Activated CD8-positive, alpha-beta memory T cell treated with anti-CD3 and anti-CD28 coated beads for 4 hours (primary cell): Measurements from ENCODE around the gene EVA1A.

ENCODE experiments used
- DNase-seq, 2 donors: peaks; one replicate each; pipeline ENCODE4 v3.0.0-alpha.2; 2020; ENCODE audit warnings: low read depth in 2 of 2

EVA1A gene

GRCh38 chr2:75563591-75563990 is 2.9 kb upstream of the EVA1A start:
- DNase-seq = no peak

GRCh38 chr2:75562513-75562864 is 1.8 kb upstream of the EVA1A start:
- no peak for DNase-seq

- no peak for DNase-seq
These were observed 1.1 kb upstream of the EVA1A start for GRCh38 chr2:75561566-75562512.

- DNase-seq = no peak
These were observed 544 bp downstream of the EVA1A start for GRCh38 chr2:75560022-75560767.

DNA sequence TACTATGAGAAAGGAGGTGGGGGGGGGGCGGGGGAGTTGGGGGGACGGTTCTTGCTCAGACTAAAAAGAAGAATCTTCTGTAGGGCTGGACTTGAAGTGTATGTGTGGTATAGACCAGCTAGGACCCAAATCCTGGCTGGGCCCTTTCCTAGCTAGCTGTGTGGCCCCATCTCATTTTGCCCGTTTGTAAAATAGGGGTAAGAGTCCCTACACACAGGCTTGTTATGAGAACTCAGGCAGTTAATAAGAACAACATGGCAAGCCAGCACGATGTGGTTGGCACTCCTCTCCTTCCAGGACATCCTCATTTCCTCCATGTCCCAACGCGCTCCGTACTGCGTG is 1.1 kb downstream of the EVA1A start:
- DNase-seq = no peak

- DNase-seq = no peak
These were observed 1.7 kb downstream of the EVA1A start for GRCh38 chr2:75558786-75559679.

- DNase-seq = no peak
These were observed 2.6 kb downstream of the EVA1A start for GRCh38 chr2:75558136-75558535.

- DNase-seq = no peak
These were observed 3.1 kb downstream of the EVA1A start for GRCh38 chr2:75557474-75558133.

DNA sequence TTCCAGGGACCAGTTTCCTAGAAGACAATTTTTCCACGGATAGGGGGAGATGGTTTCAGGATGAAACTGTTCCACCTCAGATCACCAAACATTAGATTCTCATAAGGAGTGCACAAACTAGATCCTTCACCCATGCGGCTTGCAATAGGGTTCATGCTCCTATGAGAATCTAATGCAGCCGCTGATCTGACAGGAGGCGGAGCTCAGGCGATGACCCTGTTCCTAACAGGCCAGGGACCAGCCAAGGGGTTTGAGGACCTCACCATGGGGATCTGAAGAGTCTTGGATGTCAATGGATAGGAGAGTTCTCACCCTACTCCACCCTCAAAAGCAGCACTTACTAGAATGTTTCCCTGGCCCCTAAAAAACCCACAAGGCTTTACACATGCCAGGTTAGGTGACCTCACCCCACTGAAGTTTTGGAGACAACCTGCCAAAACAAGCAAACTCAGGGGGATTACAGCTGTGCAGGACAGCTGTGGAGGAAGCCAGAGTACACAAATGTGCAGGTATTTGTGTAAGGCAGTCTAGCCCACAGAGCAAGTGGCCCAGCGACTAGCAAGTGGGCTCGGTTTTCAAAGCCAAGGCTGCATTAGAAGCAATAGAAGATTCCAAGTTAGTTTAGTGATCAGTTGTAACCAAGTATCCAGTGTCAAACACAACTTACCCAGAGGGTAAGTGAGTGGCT is 3.9 kb downstream of the EVA1A start:
- DNase-seq = no peak

DNA sequence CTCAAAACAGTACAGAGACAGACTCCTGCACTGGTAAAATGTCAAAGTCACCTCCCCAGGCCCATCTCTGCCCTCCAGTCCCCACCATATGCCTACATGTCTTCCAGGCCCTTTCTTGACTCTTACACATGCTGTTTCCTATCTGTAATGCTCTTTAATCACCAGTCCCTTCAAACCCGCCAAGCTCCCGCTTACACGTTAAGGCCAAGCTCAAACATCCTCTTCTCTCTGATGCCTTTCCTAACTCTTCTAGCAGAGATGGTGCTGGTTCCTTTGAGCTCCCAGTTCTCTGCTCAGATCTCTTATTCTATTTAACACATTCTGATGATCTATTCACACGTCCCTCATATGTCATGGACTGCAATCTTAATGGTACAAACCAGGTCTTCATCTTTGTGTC is 5.0 kb downstream of the EVA1A start:
- no peak for DNase-seq

DNA sequence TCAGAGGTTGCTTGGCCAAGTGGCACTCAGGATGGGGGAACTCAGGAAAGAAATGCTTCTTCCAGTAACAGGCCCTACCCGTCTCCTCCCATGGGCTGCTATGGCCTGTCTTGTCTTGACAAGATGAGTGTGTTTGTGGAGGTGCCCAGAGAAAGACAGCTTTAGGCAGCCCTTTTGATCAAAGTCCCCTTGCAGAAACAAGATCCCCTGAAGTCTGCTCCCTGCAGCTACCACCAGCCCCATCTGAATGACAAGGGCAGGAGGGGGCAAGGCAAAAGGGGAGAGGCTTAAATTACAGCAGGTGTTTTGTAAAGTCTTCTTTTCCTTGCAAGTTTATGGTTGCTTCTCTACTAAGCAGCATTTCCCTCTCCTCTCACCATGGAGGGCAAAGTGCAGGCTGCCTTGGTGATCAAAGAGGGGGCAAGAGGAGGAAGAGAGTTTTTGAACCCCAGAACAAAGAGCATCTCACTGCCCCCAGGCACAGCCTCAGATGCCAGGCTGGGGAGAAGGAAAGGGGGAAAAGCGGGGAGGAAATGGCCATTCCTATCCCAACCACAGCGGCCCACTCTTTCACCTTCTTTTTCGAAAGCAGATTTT is 6.7 kb downstream of the EVA1A start:
- no peak for DNase-seq

- DNase-seq = no peak
These were observed 8.5 kb downstream of the EVA1A start for GRCh38 chr2:75552222-75552621.

DNA sequence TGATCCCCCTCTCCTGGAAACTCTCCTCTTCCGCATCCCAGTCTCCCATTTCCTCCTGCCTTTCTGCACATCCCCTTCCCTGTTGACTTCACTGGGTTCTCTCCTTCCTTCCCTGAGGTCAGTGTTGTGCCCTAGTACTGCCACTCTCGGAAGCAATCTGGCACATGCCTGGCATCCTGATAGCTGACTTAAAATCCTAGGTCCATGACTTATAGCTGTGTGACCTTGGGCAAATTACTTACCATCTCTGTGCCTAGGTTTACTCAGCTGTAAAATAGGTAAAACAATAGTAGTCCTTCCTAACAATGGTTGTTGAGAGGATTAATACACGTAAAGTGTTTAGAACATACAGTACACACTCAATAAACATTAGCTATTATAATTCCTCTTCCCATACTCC is 9.3 kb downstream of the EVA1A start:
- DNase-seq = no peak

- no peak for DNase-seq
These were observed 11.1 kb downstream of the EVA1A start for GRCh38 chr2:75549401-75550253.

GRCh38 chr2:75548036-75548573 is 12.6 kb downstream of the EVA1A start:
- DNase-seq = no peak

DNA sequence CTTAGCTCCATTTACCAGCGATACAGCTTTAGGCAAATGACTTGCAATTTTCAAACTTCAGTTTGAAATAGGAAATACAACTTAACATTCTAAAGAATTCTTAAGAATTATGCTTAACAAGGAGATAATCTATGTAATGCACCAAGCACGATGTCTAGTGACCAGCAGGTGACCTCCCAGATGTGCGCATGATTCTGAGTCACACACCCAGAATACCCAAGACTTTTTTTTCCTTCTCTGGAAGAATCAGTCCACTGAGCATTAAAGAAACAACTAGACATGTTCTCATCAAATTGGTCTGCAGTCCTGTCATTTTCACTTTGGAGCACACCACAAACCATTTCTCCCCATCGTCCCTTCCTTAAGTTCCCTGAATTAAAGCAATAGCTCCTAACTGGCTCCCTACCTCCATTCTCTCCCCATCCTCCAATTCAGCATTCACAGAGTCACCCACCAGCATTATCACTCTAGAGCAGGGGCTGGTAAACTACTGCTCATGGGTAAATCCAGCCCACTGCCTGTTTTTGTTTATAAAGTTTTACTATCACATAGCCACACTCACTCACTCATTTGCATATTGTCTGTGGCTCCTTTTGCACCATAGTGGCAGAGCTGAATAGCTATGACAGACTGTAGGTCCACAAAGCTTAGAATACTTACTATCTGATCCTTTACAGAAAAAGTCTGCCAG is 13.2 kb downstream of the EVA1A start:
- DNase-seq = no peak

DNA sequence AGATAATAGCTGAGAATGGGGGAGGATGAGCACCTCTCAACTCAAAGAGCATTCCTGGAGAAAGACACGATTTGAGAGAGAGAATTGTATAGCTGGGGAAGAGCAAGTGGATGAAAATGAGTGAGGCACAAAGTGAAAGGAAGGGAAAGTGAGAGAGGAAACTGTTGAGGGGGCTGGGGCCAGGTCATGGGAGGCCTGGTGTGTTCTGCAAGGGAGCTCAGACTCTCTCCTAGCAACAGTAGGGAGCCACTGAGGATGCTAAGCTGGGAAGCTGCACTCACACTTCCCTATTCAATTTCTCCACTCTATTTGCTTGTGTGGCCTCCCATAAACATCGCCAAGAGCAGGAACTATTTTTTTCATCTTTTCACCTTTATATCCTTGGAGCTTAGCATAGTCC is 14.8 kb downstream of the EVA1A start:
- DNase-seq = no peak

- no peak for DNase-seq
These were observed 15.4 kb downstream of the EVA1A start for GRCh38 chr2:75545387-75545786.

GRCh38 chr2:75543446-75543845 is 17.3 kb downstream of the EVA1A start:
- no peak for DNase-seq
